AG04450 (cell line): ENCODE measurements around the gene MOXD1. TPM values are rescaled to one million over a fixed set of nuclear protein-coding genes. Genes with fewer than 3 reads are reported as not detected.
A peak's percentile ranks its signal among the peaks of the same experiment; 100 is the strongest.

Experiments
- CTCF ChIA-PET: fragments of 300-600, 350-600 bp; formaldehyde crosslinking; extraction: SDS; loops from one replicate; lab custom pipeline; 2022; ENCODE audit warnings: antibody characterized with exemption, inconsistent platforms; lab: Charles Lee
- POLR2A ChIA-PET: fragments of 350-600 bp; formaldehyde crosslinking; extraction: SDS; loops from one replicate; lab custom pipeline; 2021; ENCODE audit warnings: antibody characterized with exemption, inconsistent platforms; lab: Yijun Ruan, JAX
- DNase-seq: peaks from one replicate; pipeline ENCODE4 v3.0.0-alpha.2; 2011; ENCODE audit warnings: low read depth, low spot score
- H3K27ac ChIP-seq: one replicate; pipeline ENCODE4 v1.5.1; 2012; ENCODE audit warnings: low read depth, low read length, control low read depth
- H3K27me3 ChIP-seq: one replicate; pipeline ENCODE4 v1.6.0; 2012; ENCODE audit warnings: low read length; ENCODE audit not compliant: control insufficient read depth, insufficient read depth
- H3K4me3 ChIP-seq: 2 replicates; pipeline ENCODE4 v1.5.1; 2011; ENCODE audit warnings: mild to moderate bottlenecking, low read depth, low read length, control low read depth
- H3K9me3 ChIP-seq: 2 replicates; pipeline ENCODE4 v1.5.1; 2012; ENCODE audit warnings: low read length; ENCODE audit not compliant: control insufficient read depth, insufficient read depth
- polyA plus RNA-seq: library from polyadenylated mRNA; depleted of rRNA; stranded (reverse); fragments of >200 nt; gene quantifications from 2 replicates; pipeline ENCODE4 v1.2.3, GENCODE V29; 2011
- TF ChIP-seq, protein P1 (sequence below): IDR thresholded peaks from 2 replicates; pipeline ENCODE4 v1.5.1; 2011; ENCODE audit warnings: low read depth, low read length, control low read depth, inconsistent platforms

Gene MOXD1
- polyA plus RNA-seq, 1 experiment = 67.5 TPM

DNA sequence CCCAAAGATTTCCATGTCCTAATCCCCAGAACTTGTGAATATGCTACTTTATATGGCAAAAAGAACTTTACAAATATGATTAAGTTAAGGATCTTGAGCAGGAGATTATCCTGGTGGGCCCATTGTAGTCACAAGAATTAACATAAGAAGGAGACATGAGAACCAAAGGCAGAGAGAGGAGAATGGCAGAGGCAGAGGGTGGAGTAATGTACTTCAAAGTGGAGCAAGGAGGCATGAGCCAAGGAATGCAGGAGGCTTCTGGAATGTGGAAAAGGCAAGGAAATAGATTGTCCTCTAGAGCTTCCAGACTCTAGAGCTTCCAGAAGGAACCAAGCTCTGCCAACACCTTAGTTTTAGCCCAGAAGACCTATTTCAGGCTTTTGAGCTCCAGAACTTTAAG lies 147.4 kb downstream of the MOXD1 start:
- Histone ChIP-seq H3K9me3 (peaks cover 4% of the 10 kb centered on the region), H3K27ac (no peak overlapping the region), H3K27me3 (no peaks in the 10 kb centered on the region), H3K4me3 (no peak overlapping the region)
- CTCF ChIA-PET = interaction anchor here (1.3 to 5.0 kb wide), 4 partner anchors 26 to 329 kb away, joined by 3 to 19 read pairs (median 8); no protein-coding TSS in a partner anchor
- POLR2A ChIA-PET = no interaction called here
- DNase-seq = no peak
- TF ChIP-seq, protein P1, sequence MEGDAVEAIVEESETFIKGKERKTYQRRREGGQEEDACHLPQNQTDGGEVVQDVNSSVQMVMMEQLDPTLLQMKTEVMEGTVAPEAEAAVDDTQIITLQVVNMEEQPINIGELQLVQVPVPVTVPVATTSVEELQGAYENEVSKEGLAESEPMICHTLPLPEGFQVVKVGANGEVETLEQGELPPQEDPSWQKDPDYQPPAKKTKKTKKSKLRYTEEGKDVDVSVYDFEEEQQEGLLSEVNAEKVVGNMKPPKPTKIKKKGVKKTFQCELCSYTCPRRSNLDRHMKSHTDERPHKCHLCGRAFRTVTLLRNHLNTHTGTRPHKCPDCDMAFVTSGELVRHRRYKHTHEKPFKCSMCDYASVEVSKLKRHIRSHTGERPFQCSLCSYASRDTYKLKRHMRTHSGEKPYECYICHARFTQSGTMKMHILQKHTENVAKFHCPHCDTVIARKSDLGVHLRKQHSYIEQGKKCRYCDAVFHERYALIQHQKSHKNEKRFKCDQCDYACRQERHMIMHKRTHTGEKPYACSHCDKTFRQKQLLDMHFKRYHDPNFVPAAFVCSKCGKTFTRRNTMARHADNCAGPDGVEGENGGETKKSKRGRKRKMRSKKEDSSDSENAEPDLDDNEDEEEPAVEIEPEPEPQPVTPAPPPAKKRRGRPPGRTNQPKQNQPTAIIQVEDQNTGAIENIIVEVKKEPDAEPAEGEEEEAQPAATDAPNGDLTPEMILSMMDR = no peak

DNA sequence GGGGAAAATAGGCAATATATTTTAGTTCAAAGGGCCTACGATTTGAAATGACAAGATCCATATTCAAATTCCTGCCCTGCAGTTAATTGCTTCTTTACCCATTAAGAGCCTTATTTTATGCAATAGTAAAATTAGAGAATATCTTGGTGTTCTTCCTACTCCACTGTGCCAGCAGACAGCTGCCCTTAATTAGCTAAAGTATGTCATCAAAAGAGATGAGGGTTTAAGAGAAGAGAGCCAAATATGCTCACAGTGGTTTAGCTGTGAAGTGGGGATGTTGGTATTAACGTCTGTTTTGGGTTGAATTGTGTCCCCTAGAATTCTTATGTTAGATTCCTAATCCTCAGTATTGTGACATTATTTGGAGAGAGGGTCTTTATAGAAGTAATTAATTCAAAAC lies 148.1 kb downstream of the MOXD1 start:
- POLR2A ChIA-PET = no interaction called here
- no peak for DNase-seq

DNA sequence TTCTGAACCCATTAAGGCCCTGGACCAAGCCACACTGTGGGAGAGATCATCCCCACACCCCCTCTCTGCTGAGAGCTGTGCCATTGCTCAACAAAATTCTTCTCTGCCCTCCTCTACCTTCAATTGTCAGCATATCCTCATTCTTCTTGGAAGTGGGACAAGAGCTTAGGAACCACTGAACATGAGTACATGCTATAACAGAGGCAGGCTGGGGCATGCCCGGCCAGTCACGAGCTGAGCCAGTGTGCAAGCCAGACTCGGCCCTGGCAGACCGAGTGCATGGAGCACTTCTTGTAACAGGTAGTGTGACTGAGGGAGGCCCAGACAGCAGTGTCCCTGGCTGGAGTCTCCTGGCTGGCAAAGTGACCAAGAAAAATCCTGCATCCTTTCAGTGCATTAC lies 149.2 kb downstream of the MOXD1 start:
- H3K9me3 ChIP-seq = peaks cover 4% of the 10 kb centered on the region
- no peak for DNase-seq
- no peaks in the 10 kb centered on the region for H3K27me3 ChIP-seq
- ChIA-PET CTCF (interaction anchor here (5.0 kb wide), 1 partner anchor 28 kb away, joined by 19 read pairs; no protein-coding TSS in a partner anchor), POLR2A (no interaction called here)
- no peak overlapping the region for H3K27ac ChIP-seq
- no peak overlapping the region for H3K4me3 ChIP-seq
- TF ChIP-seq, protein P1 = no peak

More for the DNA sequence above, 148.1 kb downstream of the MOXD1 start:
- Histone ChIP-seq H3K4me3 (no peak overlapping the region), H3K27me3 (no peaks in the 10 kb centered on the region), H3K9me3 (peaks cover 4% of the 10 kb centered on the region), H3K27ac (no peak overlapping the region)
- CTCF ChIA-PET = interaction anchor here (1.3 to 5.0 kb wide), 2 partner anchors 26 to 231 kb away, joined by 3 to 19 read pairs; no protein-coding TSS in a partner anchor
- TF ChIP-seq, protein P1 = no peak

DNA sequence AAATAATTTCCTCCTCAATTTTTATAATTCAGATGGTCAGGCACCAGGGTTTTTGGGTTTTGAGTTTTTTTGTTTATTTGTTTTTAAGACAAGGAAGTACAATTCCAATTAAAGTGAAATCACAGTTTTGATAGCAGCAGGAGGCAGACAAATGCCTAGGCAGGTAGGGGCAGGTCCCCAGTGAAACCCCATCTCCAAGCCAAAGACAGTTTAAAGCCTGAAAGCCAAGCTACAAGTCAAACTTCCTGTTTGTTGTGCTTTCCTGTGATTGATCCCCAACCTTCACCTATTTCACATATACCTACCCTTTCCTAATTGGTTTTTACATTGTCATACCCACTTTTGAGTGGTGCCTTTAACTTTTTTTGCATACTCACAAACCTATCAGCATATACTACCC lies 149.6 kb downstream of the MOXD1 start:
- Histone ChIP-seq H3K9me3 (peaks cover 4% of the 10 kb centered on the region), H3K4me3 (no peak overlapping the region), H3K27ac (no peak overlapping the region), H3K27me3 (no peaks in the 10 kb centered on the region)
- ChIA-PET CTCF (interaction anchor here (5.0 kb wide), 1 partner anchor 28 kb away, joined by 19 read pairs; no protein-coding TSS in a partner anchor), POLR2A (no interaction called here)
- TF ChIP-seq, protein P1 = no peak
- no peak for DNase-seq

DNA sequence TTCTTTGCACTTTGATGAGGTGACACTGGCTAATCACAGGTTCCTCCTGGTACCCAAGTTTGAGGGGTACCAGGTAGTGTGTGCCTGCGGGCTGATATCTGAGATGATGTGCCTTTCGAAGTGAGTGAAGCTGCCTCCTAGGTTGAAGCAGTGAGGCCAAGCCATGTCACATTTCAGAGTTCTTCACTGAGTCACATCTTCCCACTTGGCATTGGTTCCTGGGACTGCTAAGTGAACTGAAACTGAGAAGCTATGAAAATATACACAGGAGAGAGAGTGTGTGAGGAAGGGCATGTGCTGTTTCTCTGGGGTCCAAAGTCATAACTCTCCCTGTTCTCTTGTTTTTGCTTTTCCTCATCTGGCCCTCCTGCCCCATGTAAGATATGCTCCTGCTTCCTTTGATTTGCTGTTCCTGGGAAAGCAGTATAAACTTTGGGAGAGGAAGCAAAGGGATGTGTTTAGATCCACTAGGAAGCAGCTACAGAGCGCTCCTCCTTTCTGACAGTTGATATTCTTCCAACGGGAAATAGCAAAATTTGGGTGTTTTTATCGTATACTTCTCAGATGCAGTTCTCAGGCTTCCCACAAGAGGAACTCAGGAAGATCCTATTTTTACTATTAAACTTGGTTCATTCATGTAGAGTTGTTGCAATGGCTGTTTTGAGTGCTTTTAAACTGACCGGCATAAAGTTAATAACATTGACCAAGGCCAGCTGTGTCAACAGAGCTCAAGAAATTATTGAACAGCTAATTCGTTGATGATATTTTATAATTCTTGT lies 153.7 kb downstream of the MOXD1 start:
- ChIA-PET CTCF (interaction anchor here (0.7 to 2.0 kb wide), 5 partner anchors 22 to 322 kb away, joined by 3 to 13 read pairs (median 3); no protein-coding TSS in a partner anchor), POLR2A (interaction anchor here (0.6 kb wide), 1 partner anchor 422 kb away, joined by 4 read pairs; no protein-coding TSS in a partner anchor)
- no peak overlapping the region for H3K27ac ChIP-seq
- no peaks in the 10 kb centered on the region for H3K27me3 ChIP-seq
- TF ChIP-seq, protein P1 = peak; percentile 25
- H3K9me3 ChIP-seq = peaks cover 4% of the 10 kb centered on the region
- no peak for DNase-seq
- no peak overlapping the region for H3K4me3 ChIP-seq
